GM12892 (cell line): ENCODE measurements around the gene ATG10.
"Not testable (repeated sequence)": the region's sequence is repeated elsewhere in the genome, so short reads cannot be mapped to it uniquely, and the experiment has no call there.

ENCODE experiments used
- DNase-seq: peaks from one replicate; pipeline ENCODE4 v3.0.0; 2011; ENCODE audit not compliant: insufficient read length
- FAIRE-seq: peaks from 2 replicates; lab custom pipeline; 2011; peaks lifted over from hg19 to GRCh38; lab: Jason Lieb, UNC
- POLR2A ChIP-seq: IDR thresholded peaks from 2 replicates; pipeline ENCODE4 v1.6.1; 2011; ENCODE audit warnings: low read depth, low read length, control low read depth
- POLR2AphosphoS5 ChIP-seq: IDR thresholded peaks from 2 replicates; pipeline ENCODE4 v1.6.1; 2011; ENCODE audit warnings: low read depth, low read length, control low read depth
- TAF1 ChIP-seq: IDR thresholded peaks from 2 replicates; pipeline ENCODE4 v1.6.1; 2011; ENCODE audit warnings: low read depth, mild to moderate bottlenecking, control low read depth, low read length, borderline replicate concordance

Gene ATG10

DNA sequence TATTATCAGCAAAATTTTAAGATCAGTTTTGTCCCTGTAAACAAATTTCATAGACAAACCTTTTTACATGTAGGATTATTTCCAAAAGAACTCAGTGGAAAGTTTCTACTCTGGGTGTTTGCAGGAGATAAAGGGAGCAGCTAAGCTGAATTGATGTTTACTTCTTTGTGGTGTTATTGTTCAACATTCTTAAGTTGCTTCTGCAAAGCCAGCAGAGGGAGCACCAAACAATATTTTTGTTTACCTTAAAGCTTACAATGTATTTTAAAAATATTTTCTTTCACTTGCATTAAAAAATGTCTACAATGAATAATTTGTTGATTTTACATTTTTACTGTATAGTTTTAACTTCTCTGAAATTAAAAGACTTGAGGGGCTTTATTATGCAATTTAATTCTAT is 135.4 kb downstream of the ATG10 start:
- FAIRE-seq: no peak
- TF ChIP-seq POLR2AphosphoS5 (no peak), TAF1 (no peak), POLR2A (no peak)
- no peak for DNase-seq

DNA sequence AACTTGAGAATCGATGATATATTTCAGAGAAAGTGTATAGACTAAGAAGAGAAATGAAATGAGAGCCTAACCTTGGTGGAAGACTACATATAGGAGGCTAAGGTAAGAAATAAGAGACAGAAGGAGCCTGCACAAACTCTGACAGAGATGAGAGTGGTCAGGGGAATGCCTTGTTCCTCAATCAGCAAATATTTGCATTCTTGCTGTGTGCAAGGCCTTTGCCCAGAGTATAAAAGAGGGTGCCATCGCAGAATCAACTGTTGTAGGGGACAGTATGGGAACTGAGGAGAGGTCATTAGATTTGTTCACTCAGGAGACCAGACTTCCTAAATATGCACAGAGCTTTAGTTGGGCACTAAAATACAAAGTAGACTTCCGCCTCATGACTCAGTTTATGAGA is 137.2 kb downstream of the ATG10 start:
- TF ChIP-seq TAF1 (no peak), POLR2A (no peak), POLR2AphosphoS5 (no peak)
- FAIRE-seq (no peak), DNase-seq (no peak)

DNA sequence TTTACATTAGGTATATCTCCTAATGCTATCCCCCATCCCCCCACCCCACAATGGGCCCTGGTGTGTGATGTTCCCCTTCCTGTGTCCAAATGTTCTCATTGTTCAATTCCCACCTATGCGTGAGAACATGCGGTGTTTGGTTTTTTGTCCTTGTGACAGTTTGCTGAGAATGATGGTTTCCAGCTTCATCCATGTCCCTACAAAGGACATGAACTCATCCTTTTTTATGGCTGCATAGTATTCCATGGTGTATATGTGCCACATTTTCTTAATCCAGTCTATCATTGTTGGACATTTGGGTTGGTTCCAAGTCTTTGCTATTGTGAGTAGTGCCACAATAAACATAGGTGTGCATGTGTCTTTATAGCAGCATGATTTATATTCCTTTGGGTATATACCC is 138.1 kb downstream of the ATG10 start:
- FAIRE-seq, DNase-seq: not testable (repeated sequence)

DNA sequence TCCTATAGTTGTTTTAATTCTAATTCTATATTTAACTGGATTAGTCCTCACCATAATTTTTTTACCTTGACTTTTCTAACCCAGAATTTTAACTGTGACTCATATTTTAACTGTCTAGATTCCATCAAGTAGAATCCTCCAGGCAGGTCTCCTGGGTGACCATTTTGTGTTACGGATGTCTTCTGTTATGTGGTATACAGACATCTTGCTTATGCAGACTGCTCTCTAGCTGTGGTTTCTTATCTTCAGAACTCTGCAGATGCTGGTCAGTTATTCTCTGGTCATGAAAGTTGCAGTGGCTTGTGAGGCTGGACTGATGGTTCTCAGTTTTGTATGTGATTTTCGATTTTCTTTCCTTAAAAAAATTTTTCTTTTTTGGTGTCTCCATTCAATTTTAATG is 139.4 kb downstream of the ATG10 start:
- no peak for DNase-seq
- FAIRE-seq: no peak
- TF ChIP-seq POLR2A (no peak), TAF1 (no peak), POLR2AphosphoS5 (no peak)

DNA sequence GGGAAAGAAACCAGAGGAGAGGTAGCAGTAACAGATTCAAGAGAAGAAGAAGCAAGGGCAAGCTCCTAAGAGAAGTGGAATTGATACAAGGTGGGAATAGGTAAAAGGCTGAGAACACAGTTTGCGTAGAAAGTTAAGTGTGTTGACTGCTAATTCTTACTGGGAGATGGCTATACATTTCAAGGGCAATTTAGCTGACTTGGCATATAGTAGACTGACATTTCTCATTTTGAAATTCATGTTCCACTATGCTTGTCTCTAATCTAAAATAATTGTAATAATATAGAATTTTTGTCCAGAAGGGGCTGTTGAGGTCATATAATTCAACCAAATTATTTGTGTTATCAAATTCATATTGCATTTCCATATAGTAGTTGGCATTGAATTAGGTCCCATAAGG is 144.0 kb downstream of the ATG10 start:
- TF ChIP-seq POLR2A (no peak), POLR2AphosphoS5 (no peak), TAF1 (no peak)
- DNase-seq: no peak
- FAIRE-seq: no peak

DNA sequence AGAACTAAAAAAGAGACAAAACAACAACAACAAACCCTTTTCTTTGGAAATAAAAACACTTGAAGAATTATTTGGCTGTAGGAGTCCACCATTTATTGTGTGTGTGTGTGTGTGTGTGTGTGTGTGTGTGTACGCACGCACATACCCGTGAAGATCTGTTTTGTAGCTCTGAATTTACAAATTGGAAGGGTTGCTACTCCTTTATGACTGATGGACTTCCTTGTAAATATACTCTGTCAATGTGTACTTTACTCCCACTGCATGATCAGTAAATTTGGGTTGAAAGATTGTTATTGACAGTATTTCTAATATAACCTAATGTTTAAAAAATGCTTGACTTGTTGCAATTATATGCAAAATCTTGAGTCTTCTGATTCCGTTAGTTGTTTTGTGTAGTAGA is 148.1 kb downstream of the ATG10 start:
- DNase-seq (no peak), FAIRE-seq (no peak)
- TF ChIP-seq POLR2AphosphoS5 (no peak), TAF1 (no peak)

DNA sequence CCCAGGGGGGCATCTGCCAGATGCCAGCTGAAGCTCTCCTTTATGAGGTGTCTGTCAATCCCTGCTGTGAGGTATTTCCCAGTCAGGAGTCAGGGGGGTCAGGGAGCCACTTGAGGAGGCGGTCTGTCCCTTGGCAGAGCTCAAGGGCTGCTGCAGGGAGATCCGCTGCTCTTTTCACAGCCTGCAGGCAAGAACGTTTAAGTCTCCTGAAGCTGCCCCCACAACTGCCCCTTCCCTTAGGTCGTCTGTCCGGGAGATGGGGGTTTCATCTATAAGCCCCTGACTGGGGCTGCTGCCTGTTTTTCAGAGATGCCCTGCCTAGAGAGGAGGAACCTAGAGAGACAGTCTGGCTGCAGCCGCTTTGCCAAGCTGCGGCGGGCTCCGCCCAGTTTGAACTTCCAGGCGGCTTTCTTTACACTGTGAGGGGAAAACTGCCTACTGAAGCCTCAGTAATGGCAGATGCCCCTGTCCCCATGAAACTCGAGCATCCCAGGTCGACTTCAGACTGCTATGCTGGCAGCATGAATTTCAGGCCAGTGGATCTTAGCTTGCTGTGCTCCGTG is 158.0 kb downstream of the ATG10 start:
- TF ChIP-seq POLR2AphosphoS5: no peak
- TF ChIP-seq TAF1: no peak
- no peak for TF ChIP-seq POLR2A
- no peak for DNase-seq
- no peak for FAIRE-seq

DNA sequence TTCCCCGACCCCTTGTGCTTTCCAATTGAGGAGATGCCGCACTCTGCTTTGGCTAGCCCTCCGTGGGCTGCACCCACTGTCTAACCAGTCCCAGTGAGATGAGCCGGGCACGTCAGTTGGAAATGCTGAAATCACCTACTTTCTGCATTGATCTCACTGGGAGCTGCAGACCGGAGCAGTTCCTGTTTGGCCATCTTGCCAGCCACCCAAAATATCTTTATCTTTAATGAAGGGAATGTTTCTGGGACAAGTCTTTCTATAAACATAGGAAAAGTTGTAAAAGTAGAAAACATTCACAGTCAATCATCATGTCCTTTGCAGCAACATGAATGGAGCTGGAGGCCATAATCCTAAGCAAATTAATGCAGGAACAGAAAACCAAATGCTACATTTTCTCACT is 158.8 kb downstream of the ATG10 start:
- no peak for TF ChIP-seq POLR2AphosphoS5
- FAIRE-seq (no peak), DNase-seq (no peak)

DNA sequence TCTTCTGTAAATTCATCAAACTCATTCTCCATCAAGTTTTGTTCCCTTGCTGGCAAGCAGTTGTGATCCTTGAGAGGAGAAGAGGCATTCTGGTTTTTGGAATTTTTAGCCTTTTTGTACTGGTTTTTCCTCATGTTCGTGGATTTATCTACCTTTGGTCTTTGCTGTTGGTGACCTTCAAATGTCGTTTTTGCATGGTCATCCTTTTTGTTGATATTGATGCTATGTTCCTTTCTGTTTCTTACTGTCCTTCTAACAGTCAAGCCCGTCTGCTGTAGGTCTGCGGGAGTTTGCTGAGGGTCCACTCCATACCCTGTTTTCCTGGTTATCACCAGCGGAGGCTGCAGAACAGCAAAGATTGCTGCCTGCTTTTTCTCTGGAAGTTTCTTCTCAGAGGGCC is 165.4 kb downstream of the ATG10 start:
- DNase-seq (no peak), FAIRE-seq (no peak)
- TF ChIP-seq TAF1: no peak

DNA sequence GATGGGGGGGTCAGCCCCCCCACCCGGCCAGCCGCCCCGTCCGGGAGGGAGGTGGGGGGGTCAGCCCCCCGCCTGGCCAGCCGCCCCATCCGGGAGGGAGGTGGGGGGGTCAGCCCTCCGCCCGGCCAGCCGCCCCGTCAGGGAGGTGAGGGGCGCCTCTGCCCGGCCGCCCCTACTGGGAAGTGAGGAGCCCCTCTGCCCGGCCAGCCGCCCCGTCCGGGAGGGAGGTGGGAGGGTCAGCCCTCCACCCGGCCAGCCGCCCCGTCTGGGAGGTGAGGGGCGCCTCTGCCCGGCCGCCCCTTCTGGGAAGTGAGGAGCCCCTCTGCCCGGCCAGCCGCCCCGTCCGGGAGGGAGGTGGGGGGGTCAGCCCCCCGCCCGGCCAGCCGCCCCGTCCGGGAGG is 168.0 kb downstream of the ATG10 start:
- not testable (repeated sequence) for DNase-seq, FAIRE-seq

DNA sequence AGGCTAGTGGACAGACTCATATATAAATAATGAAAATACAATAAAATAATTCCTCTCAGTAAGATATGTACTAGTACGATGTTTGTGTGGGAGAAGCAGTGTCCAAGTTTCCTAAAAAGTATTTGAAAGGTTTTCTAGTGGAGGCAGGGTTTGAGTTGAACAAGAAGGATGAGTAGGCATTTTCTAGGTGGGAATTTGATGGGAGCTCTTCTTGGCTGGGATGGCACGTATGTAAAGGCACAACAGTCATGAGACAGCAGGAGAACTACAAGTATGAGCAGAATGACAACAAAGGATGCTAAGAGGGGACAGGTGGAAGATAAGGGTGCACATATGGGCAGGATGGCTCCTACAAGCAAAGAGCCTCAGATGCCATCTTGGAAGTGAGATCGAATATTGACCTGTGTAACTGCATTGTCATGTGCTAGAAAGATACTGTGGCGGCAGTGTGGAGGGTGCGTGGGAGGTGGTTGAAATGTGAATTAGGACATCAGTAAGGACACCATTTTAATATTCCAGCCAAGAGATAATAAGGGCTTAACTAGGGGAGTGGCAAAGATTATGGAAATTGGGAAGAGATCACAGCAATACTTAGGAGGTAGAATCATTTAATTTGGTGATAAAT is 170.5 kb downstream of the ATG10 start:
- FAIRE-seq: no peak
- DNase-seq: no peak
- no peak for TF ChIP-seq POLR2AphosphoS5
- TF ChIP-seq TAF1: no peak
- TF ChIP-seq POLR2A: no peak

DNA sequence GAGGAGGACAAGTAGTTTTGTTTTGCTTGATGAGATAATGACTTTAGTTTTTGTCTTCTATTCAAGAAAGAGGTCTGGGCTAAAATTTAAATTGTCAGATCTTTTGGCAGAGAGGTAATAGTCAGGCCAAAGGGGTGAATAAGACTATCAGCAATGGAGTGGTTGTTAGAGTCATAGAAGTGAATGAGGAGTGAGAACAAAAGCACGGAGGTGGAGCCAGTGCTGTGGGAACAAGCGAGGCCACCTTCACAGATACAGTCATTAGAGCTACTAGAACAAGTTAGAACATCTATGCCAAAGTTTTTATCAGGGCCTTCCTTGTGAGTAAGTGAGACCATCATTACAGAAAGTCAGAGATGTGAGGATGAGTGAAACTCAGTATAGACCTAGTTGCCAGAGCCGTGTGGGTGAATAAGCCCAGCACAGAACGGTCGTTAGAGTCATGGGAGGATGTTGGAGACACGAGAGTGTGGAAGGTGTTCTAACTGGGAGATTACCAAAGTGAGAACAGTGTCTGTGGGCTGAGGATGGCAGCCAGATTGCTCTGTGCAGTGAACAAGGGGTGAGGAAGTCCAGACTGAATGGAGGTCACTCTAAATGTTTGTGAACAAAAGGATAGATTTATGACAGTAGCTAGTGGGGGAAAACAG is 171.2 kb downstream of the ATG10 start:
- TF ChIP-seq TAF1 (no peak), POLR2A (no peak), POLR2AphosphoS5 (no peak)
- no peak for FAIRE-seq

DNA sequence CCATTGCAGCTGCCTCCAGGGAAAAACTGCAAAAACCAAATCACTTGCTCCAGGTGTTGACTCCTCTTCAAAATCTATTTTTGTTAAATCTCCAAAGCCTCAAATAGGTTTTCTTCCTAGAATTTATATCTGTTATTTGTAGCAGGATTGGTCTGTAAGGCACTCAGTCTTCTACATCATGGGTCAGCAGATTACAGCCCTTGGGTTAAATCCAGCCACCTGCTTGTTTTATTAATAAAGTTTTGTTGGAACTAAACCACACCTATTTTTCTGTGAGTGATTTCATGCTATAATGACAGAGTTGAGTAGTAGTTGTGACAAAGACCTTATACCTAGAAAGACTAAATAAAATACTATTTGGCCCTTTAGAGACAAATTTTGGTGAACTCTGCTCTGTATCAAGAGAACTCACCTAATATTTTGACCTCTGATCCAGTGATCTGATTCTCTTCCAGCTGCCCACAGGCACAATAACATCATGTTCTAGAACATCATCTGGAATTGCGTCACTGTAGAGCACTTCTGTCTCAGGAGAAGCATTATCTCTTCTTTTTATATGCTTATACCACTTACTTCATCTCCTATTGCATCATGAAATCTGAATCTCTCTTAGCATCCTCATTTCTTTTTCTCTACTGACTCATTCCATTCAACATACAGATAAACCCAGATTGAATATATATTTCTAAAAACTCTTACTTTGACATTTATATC is 176.2 kb downstream of the ATG10 start:
- TF ChIP-seq TAF1 (no peak), POLR2A (no peak), POLR2AphosphoS5 (no peak)
- DNase-seq (no peak), FAIRE-seq (no peak)

More for the DNA sequence above, 171.2 kb downstream of the ATG10 start:
- DNase-seq: no peak
